Measurements from ENCODE around the gene DSCAML1. TPM values are rescaled to one million over a fixed set of nuclear protein-coding genes. Genes with fewer than 3 reads are reported as not detected.

The DSCAML1 gene
- total and polyA plus RNA-seq, 2 of the 8 experiments (the other 6 are each of a cell fraction or from before 2014, with no cell fraction given) = 0.19 to 0.24 TPM

DNA sequence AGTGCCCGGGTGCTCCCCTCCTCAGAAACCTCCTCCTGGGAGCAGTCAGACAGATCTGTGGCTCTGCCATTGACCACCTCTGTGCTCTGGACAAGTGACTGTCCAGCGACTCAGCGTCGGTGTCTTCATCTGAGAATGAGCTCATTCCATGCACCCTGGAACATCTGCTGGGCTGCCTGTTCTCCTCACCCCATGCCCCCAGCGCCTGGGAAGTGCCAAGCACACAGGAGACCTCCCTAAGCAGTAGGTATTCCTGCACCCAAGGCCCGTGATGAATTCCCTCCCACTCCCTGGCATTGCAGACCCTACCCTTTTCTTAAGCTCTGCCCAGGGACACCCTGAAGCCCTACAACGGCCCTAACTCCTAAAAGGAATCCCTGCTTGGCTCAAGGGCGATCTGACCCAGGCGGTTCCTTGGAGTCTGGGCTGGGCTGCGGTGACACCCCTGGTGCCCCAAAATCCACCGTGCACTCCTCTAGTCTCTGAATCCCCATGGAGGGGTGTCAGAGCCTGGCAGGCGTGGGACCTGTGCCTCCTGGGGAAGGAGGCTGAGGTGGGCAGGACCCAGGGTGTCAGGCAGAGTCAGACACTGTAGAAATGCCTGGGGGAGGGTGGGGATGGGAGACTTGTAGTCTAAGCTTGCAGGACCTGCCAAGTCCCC is 377.4 kb downstream of the DSCAML1 start (continued):
- TF ChIP-seq MAFK (IDR thresholded peaks at IDR 0.05; ENCODE audit: low read depth, low read length) (no peak), SP2 (IDR thresholded peaks at IDR 0.05; ENCODE audit: low read length) (no peak), TCF12 (IDR thresholded peaks at IDR 0.05; ENCODE audit: low read depth, low read length) (no peak), NRF1 (IDR thresholded peaks at IDR 0.05; ENCODE audit: low read depth, low read length) (no peak)
- TF ChIP-seq, protein P1, sequence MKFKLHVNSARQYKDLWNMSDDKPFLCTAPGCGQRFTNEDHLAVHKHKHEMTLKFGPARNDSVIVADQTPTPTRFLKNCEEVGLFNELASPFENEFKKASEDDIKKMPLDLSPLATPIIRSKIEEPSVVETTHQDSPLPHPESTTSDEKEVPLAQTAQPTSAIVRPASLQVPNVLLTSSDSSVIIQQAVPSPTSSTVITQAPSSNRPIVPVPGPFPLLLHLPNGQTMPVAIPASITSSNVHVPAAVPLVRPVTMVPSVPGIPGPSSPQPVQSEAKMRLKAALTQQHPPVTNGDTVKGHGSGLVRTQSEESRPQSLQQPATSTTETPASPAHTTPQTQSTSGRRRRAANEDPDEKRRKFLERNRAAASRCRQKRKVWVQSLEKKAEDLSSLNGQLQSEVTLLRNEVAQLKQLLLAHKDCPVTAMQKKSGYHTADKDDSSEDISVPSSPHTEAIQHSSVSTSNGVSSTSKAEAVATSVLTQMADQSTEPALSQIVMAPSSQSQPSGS (IDR thresholded peaks at IDR 0.05; ENCODE audit: low read length) = no peak

Data from H1 (cell line).